HG02885 (cell line): ENCODE measurements around the gene PLEKHA5.
"Not testable (repeated sequence)": the region's sequence is repeated elsewhere in the genome, so short reads cannot be mapped to it uniquely, and the experiment has no call there.

Experiments used
- ATAC-seq: cut with Tn5 transposase; IDR thresholded peaks from one replicate; pipeline ENCODE4 v1.9.1; 2021; ENCODE audit warnings: mild to moderate bottlenecking; ENCODE audit not compliant: unreplicated experiment, poor library complexity

The PLEKHA5 gene

GRCh38 chr12:19166956-19167355 lies 37.4 kb downstream of the PLEKHA5 start:
- ATAC-seq = no peak

- ATAC-seq = no peak
Observed at GRCh38 chr12:19167708-19168107, 38.2 kb downstream of the PLEKHA5 start.

- ATAC-seq = no peak
Observed at GRCh38 chr12:19168644-19169043, 39.1 kb downstream of the PLEKHA5 start.

DNA sequence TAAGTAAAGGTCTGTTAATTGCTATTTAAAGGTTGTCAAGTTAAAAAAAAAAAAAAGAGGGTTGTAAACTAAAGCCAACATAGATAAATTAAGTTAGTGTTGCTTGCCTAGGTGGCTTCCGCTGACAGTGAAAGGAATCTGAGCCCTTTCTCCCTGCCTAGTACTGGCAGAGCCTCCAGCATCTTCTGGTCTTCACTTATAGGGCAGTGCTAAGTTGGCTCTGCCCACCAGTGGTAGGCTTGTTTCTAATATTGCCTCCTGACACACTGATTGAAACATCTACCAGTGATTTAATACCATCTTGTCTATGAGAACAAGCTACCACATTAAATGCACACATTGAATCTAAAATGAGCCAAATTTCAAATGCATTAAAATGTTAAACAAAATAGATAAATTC lies 39.7 kb downstream of the PLEKHA5 start:
- no peak for ATAC-seq

DNA sequence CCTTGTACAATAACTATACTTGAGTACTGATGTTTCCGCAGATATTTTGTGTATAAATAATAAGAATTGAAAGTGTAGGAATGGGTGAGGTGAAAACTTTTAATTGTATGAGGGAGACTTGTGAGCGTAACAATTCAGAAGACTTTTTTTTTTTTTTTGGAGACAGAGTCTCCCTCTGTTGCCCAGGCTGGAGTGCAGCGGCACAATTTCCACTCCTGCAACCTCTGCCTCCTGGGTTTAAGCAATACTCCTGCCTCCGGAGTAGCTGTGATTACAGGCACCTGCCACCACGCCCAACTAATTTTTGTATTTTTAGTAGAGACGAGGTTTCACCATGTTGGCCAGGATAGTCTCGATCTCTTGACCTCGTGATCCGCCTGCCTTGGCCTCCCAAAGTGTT lies 40.8 kb downstream of the PLEKHA5 start:
- ATAC-seq = not testable (repeated sequence)

DNA sequence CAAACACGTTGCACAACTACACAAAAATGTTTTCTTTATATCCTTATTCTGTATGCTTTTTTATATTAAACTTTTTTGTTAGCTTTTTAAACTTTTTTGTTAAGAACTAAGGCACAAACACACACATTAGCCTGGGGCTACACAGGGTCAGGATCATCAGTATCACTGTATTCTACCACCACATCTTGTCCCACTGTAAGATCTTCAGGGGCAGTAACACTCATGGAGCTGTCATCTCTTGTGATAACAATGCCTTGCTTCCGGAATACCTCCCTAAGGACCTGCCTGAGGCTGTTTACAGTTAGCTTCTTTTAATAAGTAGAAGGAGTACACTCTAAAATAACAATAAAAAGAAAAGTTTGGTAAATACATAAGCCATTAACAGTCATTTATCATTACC lies 42.2 kb downstream of the PLEKHA5 start:
- ATAC-seq = no peak

GRCh38 chr12:19177754-19178153 lies 48.2 kb downstream of the PLEKHA5 start:
- no peak for ATAC-seq

GRCh38 chr12:19179986-19180385 lies 50.5 kb downstream of the PLEKHA5 start:
- no peak for ATAC-seq

GRCh38 chr12:19181666-19182426 lies 52.3 kb downstream of the PLEKHA5 start:
- no peak for ATAC-seq

- ATAC-seq = no peak
Observed at GRCh38 chr12:19183121-19183838, 53.7 kb downstream of the PLEKHA5 start.

DNA sequence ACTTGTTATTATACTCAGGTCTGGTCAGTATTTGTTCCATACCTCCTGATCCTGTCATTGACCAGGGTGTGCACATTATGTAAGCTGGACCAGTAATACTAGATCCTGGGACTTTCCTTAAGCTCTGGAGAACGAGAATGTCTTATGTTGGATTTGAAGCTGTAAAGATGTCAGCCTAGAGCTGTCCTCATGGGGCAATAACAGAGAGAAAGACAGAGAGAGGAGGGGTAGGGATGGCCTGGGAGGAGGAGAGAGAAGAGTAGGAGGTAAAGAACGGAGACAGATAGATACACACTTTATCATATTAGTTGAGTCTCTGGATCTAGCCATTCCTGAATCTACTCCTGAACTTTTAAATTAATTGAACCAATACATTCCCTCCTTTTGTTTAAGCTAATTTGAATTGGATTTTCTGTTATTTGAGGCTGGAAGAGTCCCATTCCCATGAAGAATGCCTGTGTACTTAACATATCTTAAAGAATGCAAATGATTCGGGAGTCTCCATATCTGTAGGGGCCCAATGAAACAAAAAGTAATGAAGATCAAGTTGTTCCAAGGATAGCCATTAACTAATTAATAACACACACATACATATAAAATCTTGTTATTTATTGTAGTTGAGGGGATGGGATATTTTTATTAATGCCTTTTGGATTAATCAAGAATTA lies 55.9 kb downstream of the PLEKHA5 start:
- no peak for ATAC-seq

GRCh38 chr12:19186722-19187661 lies 57.5 kb downstream of the PLEKHA5 start:
- ATAC-seq = peak; percentile 59

DNA sequence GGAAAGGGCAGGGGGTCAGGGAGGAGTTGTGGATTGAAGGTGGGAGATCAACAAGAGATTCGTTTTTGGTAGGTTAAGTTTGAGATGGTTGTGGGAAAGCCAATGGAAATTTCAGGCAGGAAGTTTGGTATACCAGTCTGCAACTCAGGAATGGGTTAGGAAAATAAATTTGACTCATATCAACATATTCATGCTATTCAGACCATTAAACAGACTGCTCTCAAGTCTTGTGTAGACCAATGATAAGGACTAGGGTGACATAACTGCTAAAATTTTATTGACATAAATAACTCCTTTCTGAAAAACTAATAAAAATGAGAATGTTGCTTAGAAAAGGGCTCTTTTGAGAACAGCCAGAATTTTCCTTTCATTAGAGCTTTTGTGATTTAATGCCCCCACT lies 60.0 kb downstream of the PLEKHA5 start:
- no peak for ATAC-seq

DNA sequence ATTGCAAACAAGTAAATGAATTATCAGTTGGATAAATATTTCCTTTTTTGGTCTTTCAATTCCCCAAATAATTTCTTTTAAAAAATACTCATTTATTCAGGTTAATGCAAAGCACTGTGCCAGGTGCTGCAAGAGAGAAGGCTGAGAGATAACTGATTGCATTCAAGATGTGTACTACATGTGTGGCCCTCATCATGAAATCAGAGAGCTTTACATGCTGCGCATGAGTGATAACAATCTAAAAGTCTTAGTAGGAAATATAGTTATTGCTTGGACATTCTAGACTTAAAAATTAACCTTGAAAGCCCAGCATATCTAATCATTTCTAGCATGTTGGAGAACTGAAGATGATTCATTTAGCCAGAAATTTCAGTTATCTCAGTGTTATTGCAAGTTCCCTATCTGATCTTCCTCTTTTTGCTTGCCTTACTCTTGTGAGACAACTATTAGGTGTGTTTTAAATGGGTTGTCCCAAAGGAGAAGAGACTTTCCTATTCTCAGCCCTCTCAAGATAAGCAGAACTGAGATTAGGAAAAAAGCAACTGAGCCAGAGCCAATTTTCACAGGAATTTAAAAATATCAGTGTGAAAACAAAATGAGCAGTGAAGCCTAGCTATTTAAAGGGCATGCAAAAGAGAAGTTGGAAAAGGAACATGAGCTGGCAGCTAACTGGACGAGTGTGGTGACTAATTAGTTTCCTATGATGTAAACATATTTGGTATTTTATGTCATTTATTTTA lies 60.9 kb downstream of the PLEKHA5 start:
- ATAC-seq = no peak

DNA sequence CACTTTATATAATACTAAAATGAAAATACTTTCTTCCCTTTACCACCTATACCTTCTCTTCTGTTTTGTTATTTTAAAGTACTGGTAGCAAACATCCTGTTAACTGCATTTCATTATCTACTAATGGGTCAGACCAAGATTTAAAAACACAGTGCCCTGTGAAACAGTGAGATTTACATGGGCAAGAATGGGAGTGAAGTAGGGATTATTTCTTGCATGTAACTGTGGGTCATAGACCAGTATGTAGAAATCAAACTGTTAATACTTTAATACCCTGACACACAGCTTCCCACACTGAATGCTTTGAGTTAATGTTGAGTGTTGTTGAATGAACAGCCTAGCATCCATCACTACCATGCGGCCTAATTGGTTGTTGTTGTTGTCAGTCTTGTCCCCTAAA lies 61.6 kb downstream of the PLEKHA5 start:
- no peak for ATAC-seq

- ATAC-seq = no peak
Observed at GRCh38 chr12:19191563-19191962, 62.0 kb downstream of the PLEKHA5 start.

DNA sequence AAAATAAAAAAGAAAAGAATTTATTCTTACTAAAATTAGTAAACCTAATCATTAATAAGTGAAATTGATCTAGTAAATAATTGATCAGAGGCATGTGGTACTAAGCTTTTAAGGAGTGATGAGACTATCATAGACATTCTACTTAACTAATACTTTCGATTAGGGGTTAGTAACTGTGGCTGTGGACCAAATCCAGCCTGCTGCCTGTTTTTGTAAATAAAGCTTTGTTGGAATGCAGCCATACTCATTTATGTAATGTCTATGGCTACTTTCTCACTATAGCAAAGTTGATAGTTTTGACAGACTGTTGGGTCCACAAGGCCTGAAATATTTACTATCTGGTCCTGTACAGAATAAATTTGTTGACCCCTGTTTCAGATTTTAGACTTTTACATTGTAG lies 63.2 kb downstream of the PLEKHA5 start:
- ATAC-seq = no peak

DNA sequence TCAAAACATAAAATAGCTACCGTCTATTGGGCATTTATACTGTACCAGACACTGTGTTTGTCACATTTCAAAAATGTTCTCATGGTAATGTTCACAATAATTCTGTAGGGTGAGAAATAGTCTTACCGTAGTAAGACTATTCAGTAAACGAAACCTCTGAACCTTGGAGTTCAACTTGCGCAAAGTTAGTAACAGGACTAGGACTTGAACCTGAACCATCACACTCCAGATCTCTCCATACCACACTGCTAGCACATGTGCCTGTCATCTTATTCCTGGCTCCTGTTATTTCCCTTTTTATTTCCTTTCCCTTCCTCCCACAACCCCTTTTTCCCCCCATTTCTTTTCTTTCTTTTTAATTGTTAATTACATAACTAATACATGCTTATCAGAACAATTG lies 65.4 kb downstream of the PLEKHA5 start:
- ATAC-seq = no peak

GRCh38 chr12:19196959-19197630 lies 67.6 kb downstream of the PLEKHA5 start:
- ATAC-seq = no peak
